Panc1 (cell line): ENCODE data around the gene SLC25A39. TPM values are rescaled to one million over a fixed set of nuclear protein-coding genes. Genes with fewer than 3 reads are reported as not detected.
A peak's percentile ranks its signal among the peaks of the same experiment; 100 is the strongest.

Experiments used
- ATAC-seq: fragments of 200-7000 bp; cut with Tn5 transposase; 2 replicates; pipeline ENCODE4 v1.9.1; 2020; ENCODE audit warnings: mild to moderate bottlenecking, moderate library complexity
- BruUV-seq: library from RNA; stranded (reverse); fragments of 400-500 nt; replicated peaks from 2 replicates; lab custom pipeline; 2021; lab: Mats Ljungman, UMichigan
- CTCF ChIA-PET: fragments of 300-600 bp; sonication (Branson Sonifier 250); formaldehyde crosslinking; loops from one replicate; lab custom pipeline; 2022; ENCODE audit warnings: antibody characterized with exemption; lab: Charles Lee
- POLR2A ChIA-PET: fragments of 300-600 bp; sonication (Branson Sonifier 250); formaldehyde crosslinking; loops from one replicate; lab custom pipeline; 2022; ENCODE audit warnings: antibody characterized with exemption; lab: Charles Lee
- DNase-seq: peaks from one replicate; pipeline ENCODE4 v3.0.0-alpha.2; 2010; ENCODE audit warnings: low read depth, low spot score
- H3K27ac ChIP-seq: 2 replicates; pipeline ENCODE4 v1.5.1; 2011; ENCODE audit warnings: mild to moderate bottlenecking, low read length, inconsistent platforms
- H3K27me3 ChIP-seq: fragments of 200-500 bp; sonication (Bioruptor generic); 2 replicates; pipeline ENCODE4 v1.6.0; 2014; ENCODE audit warnings: low read length, inconsistent platforms; ENCODE audit not compliant: control insufficient read depth, insufficient read depth
- H3K36me3 ChIP-seq: fragments of 200-500 bp; sonication (Bioruptor generic); 2 replicates; pipeline ENCODE4 v1.5.1; 2014; ENCODE audit warnings: inconsistent platforms, mild to moderate bottlenecking, low read length, moderate library complexity; ENCODE audit not compliant: control insufficient read depth, insufficient read depth
- H3K4me1 ChIP-seq: 2 replicates; pipeline ENCODE4 v1.5.1; 2011; ENCODE audit warnings: inconsistent platforms, mild to moderate bottlenecking, low read length, moderate library complexity; ENCODE audit not compliant: control insufficient read depth, insufficient read depth
- H3K4me3 ChIP-seq, 2 experiments: 2 replicates each; pipeline ENCODE4 v1.5.1; 2011 to 2012; ENCODE audit warnings: low read depth in 2 of 2, low read length in 2 of 2, mild to moderate bottlenecking in 2 of 2, inconsistent platforms in 1 of 2, moderate library complexity in 1 of 2
- H3K9me3 ChIP-seq: fragments of 200-500 bp; sonication (Bioruptor generic); 2 replicates; pipeline ENCODE4 v1.5.1; 2014; ENCODE audit warnings: low read depth, mild to moderate bottlenecking, inconsistent platforms, low read length, moderate library complexity; ENCODE audit not compliant: control insufficient read depth, insufficient read depth
- CTCF ChIP-seq: fragments of 450-650 bp; IDR thresholded peaks from 2 replicates; pipeline ENCODE4 v1.5.1; 2017; ENCODE audit warnings: mild to moderate bottlenecking
- POLR2AphosphoS5 ChIP-seq: IDR thresholded peaks from 2 replicates; pipeline ENCODE4 v1.6.1; 2012; ENCODE audit warnings: mild to moderate bottlenecking, low read depth, low read length, moderate library complexity
- SIN3A ChIP-seq: IDR thresholded peaks from 2 replicates; pipeline ENCODE4 v1.6.1; 2012; ENCODE audit warnings: low read depth, mild to moderate bottlenecking, low read length, moderate library complexity, borderline replicate concordance; ENCODE audit not compliant: insufficient read depth
- TCF7L2 ChIP-seq: IDR thresholded peaks from 2 replicates; pipeline ENCODE4 v1.6.1; 2011; ENCODE audit warnings: mild to moderate bottlenecking, low read depth, low read length, inconsistent platforms
- in situ Hi-C: cut with HindIII; loops from 2 replicates; pipeline ENCODE4 v1.10.0; 2016; ENCODE audit warnings: low sequenced_read_pairs, low pct_unique_long_range_greater_than_20kb
- intact Hi-C: fragments of 100-400 bp; cut with micrococcal nuclease; formaldehyde crosslinking; loops from one replicate; pipeline ENCODE4 v1.10.0; 2022; ENCODE audit not compliant: unreplicated experiment
- total RNA-seq: library from RNA; stranded (reverse); gene quantifications from one replicate; pipeline ENCODE4 v1.2.1, GENCODE V29; 2021; ENCODE audit not compliant: unreplicated experiment
- TF ChIP-seq, protein P1 (sequence below), 2 experiments: IDR thresholded peaks; 2 replicates each; pipeline ENCODE4 v1.6.1; 2011 to 2012; ENCODE audit warnings: low read depth in 2 of 2, control low read depth in 1 of 2, low read length in 1 of 2, mild to moderate bottlenecking in 1 of 2, moderate library complexity in 1 of 2; ENCODE audit not compliant: insufficient read depth in 1 of 2

The SLC25A39 gene
- total RNA-seq, 1 experiment from 2014 or later = 138 TPM

DNA sequence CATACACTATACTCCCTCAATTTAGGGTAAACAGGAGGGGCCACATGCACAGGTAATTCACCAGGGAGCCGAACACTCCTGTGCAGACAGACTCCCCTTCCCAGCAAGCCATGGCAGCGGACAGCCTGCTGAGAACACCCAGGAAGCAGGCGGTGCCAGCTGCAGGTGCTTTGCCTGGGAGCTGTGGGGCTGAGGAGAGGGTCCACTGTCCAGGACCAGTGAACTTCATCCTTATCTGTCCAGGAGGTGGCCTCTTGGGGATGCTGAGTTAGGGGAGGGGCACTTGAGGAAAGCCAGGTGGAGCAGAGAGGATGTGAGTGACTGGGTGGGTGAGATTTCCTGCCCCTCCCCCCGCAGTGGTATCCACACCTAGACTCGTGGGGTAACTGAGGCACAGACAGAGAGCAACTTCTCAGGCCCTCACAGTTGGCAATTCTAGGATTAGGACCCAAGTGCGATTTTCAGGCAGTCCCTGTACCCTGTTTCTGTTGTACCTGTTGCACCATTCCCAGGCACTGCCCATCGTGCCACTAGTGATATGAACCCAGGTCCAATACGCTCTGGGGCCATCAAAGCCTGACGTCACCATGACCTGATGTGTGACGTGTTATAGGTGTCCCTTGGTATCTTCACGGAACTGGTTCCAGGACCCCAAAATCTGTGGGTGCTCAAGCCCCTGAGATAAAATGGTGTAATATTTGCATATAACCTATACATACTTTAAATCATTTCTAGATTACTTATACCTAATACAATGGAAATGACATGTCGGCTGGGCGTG, 21.6 kb upstream of the SLC25A39 start:
- ChIA-PET POLR2A (interaction anchor here (0.6 to 1.3 kb wide), 2 partner anchors 12 to 166 kb away, joined by 3 read pairs; no protein-coding TSS in a partner anchor), CTCF (no interaction called here)
- Histone ChIP-seq H3K36me3 (peaks cover 4% of the 10 kb centered on the region; the same call in 1 of the 2 replicates), H3K9me3 (no peaks in the 10 kb centered on the region), H3K4me3 (peak overlapping the region; percentile 95), H3K27ac (peak overlapping the region; percentile 86), H3K4me1 (no peaks in the 10 kb centered on the region), H3K27me3 (no peaks in the 10 kb centered on the region)
- in situ Hi-C loops (no loop called here), intact Hi-C loops (no loop called here)
- DNase-seq = no peak
- BruUV-seq = TSS peak; percentile 82
- TF ChIP-seq TCF7L2 (no peak), CTCF (no peak), POLR2AphosphoS5 (no peak), SIN3A (no peak)
- TF ChIP-seq, protein P1, sequence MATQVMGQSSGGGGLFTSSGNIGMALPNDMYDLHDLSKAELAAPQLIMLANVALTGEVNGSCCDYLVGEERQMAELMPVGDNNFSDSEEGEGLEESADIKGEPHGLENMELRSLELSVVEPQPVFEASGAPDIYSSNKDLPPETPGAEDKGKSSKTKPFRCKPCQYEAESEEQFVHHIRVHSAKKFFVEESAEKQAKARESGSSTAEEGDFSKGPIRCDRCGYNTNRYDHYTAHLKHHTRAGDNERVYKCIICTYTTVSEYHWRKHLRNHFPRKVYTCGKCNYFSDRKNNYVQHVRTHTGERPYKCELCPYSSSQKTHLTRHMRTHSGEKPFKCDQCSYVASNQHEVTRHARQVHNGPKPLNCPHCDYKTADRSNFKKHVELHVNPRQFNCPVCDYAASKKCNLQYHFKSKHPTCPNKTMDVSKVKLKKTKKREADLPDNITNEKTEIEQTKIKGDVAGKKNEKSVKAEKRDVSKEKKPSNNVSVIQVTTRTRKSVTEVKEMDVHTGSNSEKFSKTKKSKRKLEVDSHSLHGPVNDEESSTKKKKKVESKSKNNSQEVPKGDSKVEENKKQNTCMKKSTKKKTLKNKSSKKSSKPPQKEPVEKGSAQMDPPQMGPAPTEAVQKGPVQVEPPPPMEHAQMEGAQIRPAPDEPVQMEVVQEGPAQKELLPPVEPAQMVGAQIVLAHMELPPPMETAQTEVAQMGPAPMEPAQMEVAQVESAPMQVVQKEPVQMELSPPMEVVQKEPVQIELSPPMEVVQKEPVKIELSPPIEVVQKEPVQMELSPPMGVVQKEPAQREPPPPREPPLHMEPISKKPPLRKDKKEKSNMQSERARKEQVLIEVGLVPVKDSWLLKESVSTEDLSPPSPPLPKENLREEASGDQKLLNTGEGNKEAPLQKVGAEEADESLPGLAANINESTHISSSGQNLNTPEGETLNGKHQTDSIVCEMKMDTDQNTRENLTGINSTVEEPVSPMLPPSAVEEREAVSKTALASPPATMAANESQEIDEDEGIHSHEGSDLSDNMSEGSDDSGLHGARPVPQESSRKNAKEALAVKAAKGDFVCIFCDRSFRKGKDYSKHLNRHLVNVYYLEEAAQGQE (IDR thresholded peaks at IDR 0.05; ENCODE audit: insufficient read depth in 1 of 2, low read depth in 2 of 2, low read length in 1 of 2) = no peak
- ATAC-seq = no peak

- CTCF ChIA-PET = interaction anchor here (0.6 kb wide), 1 partner anchor 356 kb away, joined by 11 read pairs; no protein-coding TSS in a partner anchor
- Histone ChIP-seq H3K4me3 (peak overlapping the region; percentile 95), H3K9me3 (no peaks in the 10 kb centered on the region), H3K4me1 (no peaks in the 10 kb centered on the region), H3K36me3 (peaks cover 4% of the 10 kb centered on the region; the same call in 1 of the 2 replicates), H3K27ac (peak overlapping the region; percentile 86), H3K27me3 (no peaks in the 10 kb centered on the region)
- TF ChIP-seq TCF7L2 = no peak
- no peak for TF ChIP-seq POLR2AphosphoS5
- TF ChIP-seq SIN3A = no peak
- TF ChIP-seq, protein P1 (IDR thresholded peaks at IDR 0.05; ENCODE audit: insufficient read depth in 1 of 2, low read depth in 2 of 2, low read length in 1 of 2) = no peak
- no peak; the same call in 1 of the 2 replicates for TF ChIP-seq CTCF
- in situ Hi-C loops = no loop called here
- intact Hi-C loops = no loop called here
- BruUV-seq = no TSS peak
- ATAC-seq (peak; percentile 43), DNase-seq (no peak)
- POLR2A ChIA-PET = interaction anchor here (0.6 to 1.3 kb wide), 2 partner anchors 12 to 166 kb away, joined by 3 read pairs; no protein-coding TSS in a partner anchor
Measured at GRCh38 chr17:44345454-44346026, 20.9 kb upstream of the SLC25A39 start.
